GM12878 (cell line): Measurements from ENCODE around the gene LRRC26. TPM values are rescaled to one million over a fixed set of nuclear protein-coding genes. Genes with fewer than 3 reads are reported as not detected.
A peak's percentile ranks its signal among the peaks of the same experiment; 100 is the strongest.

Experiments
- ASH2L ChIP-seq: fragments of 300-600, 200-600 bp; sonication (generic); IDR thresholded peaks from 2 replicates; pipeline ENCODE4 v1.6.1; 2017; ENCODE audit warnings: low read depth, mild to moderate bottlenecking, borderline replicate concordance
- BCL11A ChIP-seq: IDR thresholded peaks from 2 replicates; pipeline ENCODE4 v1.6.1; 2011; ENCODE audit warnings: low read depth, low read length
- CBX3 ChIP-seq: fragments of 200-600 bp; sonication (generic); IDR thresholded peaks from 2 replicates; pipeline ENCODE4 v1.6.1; 2016; ENCODE audit warnings: low read depth, borderline replicate concordance
- CHD2 ChIP-seq: IDR thresholded peaks from 2 replicates; pipeline ENCODE4 v1.6.1; 2011; ENCODE audit warnings: low read depth, low read length, improper control_type of control experiment, borderline replicate concordance
- CHD4 ChIP-seq: fragments of 200-600 bp; sonication (generic); IDR thresholded peaks from 2 replicates; pipeline ENCODE4 v1.6.1; 2016; ENCODE audit warnings: mild to moderate bottlenecking
- CREM ChIP-seq: IDR thresholded peaks from 2 replicates; pipeline ENCODE4 v1.6.1; 2014; ENCODE audit warnings: antibody characterized with exemption, low read depth
- FOXM1 ChIP-seq: IDR thresholded peaks from 2 replicates; pipeline ENCODE4 v1.6.1; 2012; ENCODE audit warnings: low read depth, mild to moderate bottlenecking, inconsistent platforms, low read length, moderate library complexity
- GABPA ChIP-seq: IDR thresholded peaks from 2 replicates; pipeline ENCODE4 v1.6.1; 2014; ENCODE audit warnings: antibody characterized with exemption, low read depth, mild to moderate bottlenecking, inconsistent platforms
- HDAC2 ChIP-seq: fragments of 200-600 bp; sonication (generic); IDR thresholded peaks from 2 replicates; pipeline ENCODE4 v1.6.1; 2017
- IRF3 ChIP-seq: fragments of 450-650 bp; IDR thresholded peaks from 2 replicates; pipeline ENCODE4 v1.6.1; 2014; ENCODE audit warnings: mild to moderate bottlenecking
- KDM1A ChIP-seq: fragments of 200-600 bp; sonication (generic); IDR thresholded peaks from 2 replicates; pipeline ENCODE4 v1.6.1; 2016; ENCODE audit warnings: borderline replicate concordance
- MAX ChIP-seq: IDR thresholded peaks from 2 replicates; pipeline ENCODE4 v1.6.1; 2012; ENCODE audit warnings: low read depth, low read length, improper control_type of control experiment
- MTA3 ChIP-seq: IDR thresholded peaks from 2 replicates; pipeline ENCODE4 v1.6.1; 2012; ENCODE audit warnings: low read length, inconsistent platforms, borderline replicate concordance
- NRF1 ChIP-seq: conservative IDR thresholded peaks from 2 replicates; pipeline ENCODE4 v1.6.1; 2011; ENCODE audit warnings: mild to moderate bottlenecking, low read depth, low read length, improper control_type of control experiment
- RUNX3 ChIP-seq: IDR thresholded peaks from 2 replicates; pipeline ENCODE4 v1.6.1; 2012; ENCODE audit warnings: low read length, inconsistent platforms
- SIX5 ChIP-seq: IDR thresholded peaks from 2 replicates; pipeline ENCODE4 v1.6.1; 2011; ENCODE audit warnings: mild to moderate bottlenecking, low read depth, low read length, moderate library complexity; ENCODE audit not compliant: severe bottlenecking
- SKIL ChIP-seq: fragments of 450-650 bp; IDR thresholded peaks from 2 replicates; pipeline ENCODE4 v1.6.1; 2017; ENCODE audit warnings: mild to moderate bottlenecking, low read depth, inconsistent platforms; ENCODE audit not compliant: poor library complexity, severe bottlenecking
- STAT3 ChIP-seq: IDR thresholded peaks from 2 replicates; pipeline ENCODE4 v1.6.1; 2011; ENCODE audit warnings: low read depth, low read length, improper control_type of control experiment
- TAF1 ChIP-seq: IDR thresholded peaks from 2 replicates; pipeline ENCODE4 v1.6.1; 2011; ENCODE audit warnings: mild to moderate bottlenecking, low read depth, low read length, borderline replicate concordance
- TARDBP ChIP-seq: IDR thresholded peaks from 2 replicates; pipeline ENCODE4 v1.6.1; 2016; ENCODE audit warnings: borderline replicate concordance
- TCF12 ChIP-seq: IDR thresholded peaks from 2 replicates; pipeline ENCODE4 v1.6.1; 2011; ENCODE audit warnings: low read depth, mild to moderate bottlenecking, low read length
- TCF3 ChIP-seq: IDR thresholded peaks from 2 replicates; pipeline ENCODE4 v1.6.1; 2012; ENCODE audit warnings: low read depth, mild to moderate bottlenecking, low read length, borderline replicate concordance; ENCODE audit not compliant: insufficient read depth
- YBX1 ChIP-seq: fragments of 450-650 bp; IDR thresholded peaks from 2 replicates; pipeline ENCODE4 v1.6.1; 2016; ENCODE audit warnings: antibody characterized with exemption
- ZBTB11 ChIP-seq: fragments of 450-650 bp; formaldehyde crosslinking; IDR thresholded peaks from 2 replicates; pipeline ENCODE4 v1.5.0; 2022; ENCODE audit warnings: mild to moderate bottlenecking, missing genetic modification characterization
- ZNF207 ChIP-seq: fragments of 450-650 bp; IDR thresholded peaks from 2 replicates; pipeline ENCODE4 v1.6.1; 2014; ENCODE audit warnings: antibody characterized with exemption, mild to moderate bottlenecking, borderline replicate concordance
- ZZZ3 ChIP-seq: IDR thresholded peaks from 2 replicates; pipeline ENCODE4 v1.6.1; 2011; ENCODE audit warnings: low read depth; ENCODE audit not compliant: control insufficient read depth, insufficient read length
- polyA plus RNA-seq, 11 experiments: library from polyadenylated mRNA; depleted of rRNA in 4 of 11; unstranded in 6 of 11; stranded (reverse) in 5 of 11; fragments of >200 nt; fragmentation: Nextera tagmentation in 4 of 11; fragmentation: Illumina TruSeq in 1 of 11; extraction: Ambion mirVana in 4 of 11; extraction: Trizol in 1 of 11; gene quantifications; 1 replicate in 1 of 11; 2 replicates in 10 of 11; pipeline versions ENCODE4 v1.2.1 to v1.2.3, GENCODE V29; 2011 to 2016; ENCODE audit warnings: inconsistent platforms in 2 of 11, missing spikeins in 2 of 11, low read depth in 1 of 11
- total RNA-seq, 4 experiments: library from RNA; depleted of rRNA in 3 of 4; stranded (reverse); fragments of >200 nt in 3 of 4; fragmentation: Illumina TruSeq in 1 of 4; extraction: Trizol in 1 of 4; gene quantifications; 2 replicates each; pipeline versions ENCODE4 v1.2.1 to v1.2.3, GENCODE V29; 2013 to 2021

The LRRC26 gene
- total and polyA plus RNA-seq, 10 of the 15 experiments (the other 5 are each of a cell fraction or from before 2014, with no cell fraction given): 0.29 to 0.91 (median 0.64) TPM; not detected in 5

- TF ChIP-seq RUNX3 (no peak), SIX5 (no peak), IRF3 (no peak), MTA3 (no peak), HDAC2 (no peak), MAX (peak; percentile 83; the same call in 1 of the 2 replicates), TCF12 (no peak), SKIL (no peak), YBX1 (no peak), KDM1A (no peak), ZBTB11 (CRISPR knock-in tag) (no peak), ASH2L (peak; percentile 23; the same call in 1 of the 2 replicates), TAF1 (peak; percentile 96), NRF1 (peak; percentile 90), GABPA (no peak), TCF3 (no peak), CBX3 (no peak), TARDBP (no peak), FOXM1 (no peak), ZNF207 (peak; percentile 34; the same call in 1 of the 2 replicates), CHD4 (no peak), STAT3 (no peak), ZZZ3 (no peak), BCL11A (no peak), CHD2 (0 out of 2 replicates have a peak, but pooled peaks have one; percentile 45), CREM (peak; percentile 61; the same call in 1 of the 2 replicates)
These were observed 40.2 kb downstream of the LRRC26 start (continued) for GRCh38 chr9:137129456-137130175.
